HCT116 (cell line): ENCODE data around the gene PLD3. TPM values are rescaled to one million over a fixed set of nuclear protein-coding genes. Genes with fewer than 3 reads are reported as not detected.

ENCODE experiments used
- ATAC-seq: fragments of 200-7000 bp; cut with Tn5 transposase; 2 replicates; pipeline ENCODE4 v1.9.1; 2020; ENCODE audit warnings: mild to moderate bottlenecking, moderate library complexity
- BruUV-seq: library from RNA; stranded (reverse); fragments of 400-500 nt; replicated peaks from 2 replicates; lab custom pipeline; 2021; lab: Mats Ljungman, UMichigan
- CTCF ChIA-PET: fragments of 300-600 bp; sonication (Branson Sonifier 250); formaldehyde crosslinking; loops from one replicate; lab custom pipeline; 2021; ENCODE audit warnings: antibody characterized with exemption; lab: Charles Lee
- POLR2A ChIA-PET: fragments of 300-600, 350-600 bp; sonication (Branson Sonifier 250); formaldehyde crosslinking; loops from one replicate; lab custom pipeline; 2021; ENCODE audit warnings: antibody characterized with exemption; lab: Charles Lee
- RAD21 ChIA-PET, 2 experiments: fragments of 300-600 bp; sonication (Branson Sonifier 250); formaldehyde crosslinking; loops; one replicate each; lab custom pipeline; 2023; ENCODE audit warnings: low total read pairs in 2 of 2; ENCODE audit not compliant: uncharacterized antibody in 2 of 2, unreplicated experiment in 2 of 2, low non-redundant PET in 1 of 2; lab: Charles Lee
- DNase-seq: peaks from one replicate; pipeline ENCODE4 v3.0.0-alpha.2; 2010; ENCODE audit warnings: low read depth, low spot score
- H2AFZ ChIP-seq: fragments of 200-600 bp; shearing (Covaris generic), sonication (generic); 2 replicates; pipeline ENCODE4 v1.6.1; 2017; ENCODE audit warnings: low read depth, mixed run types, mixed read lengths, antibody characterized with exemption, low read length; ENCODE audit not compliant: poor library complexity, severe bottlenecking
- H3K27ac ChIP-seq: 2 replicates; pipeline ENCODE4 v1.5.1; 2012; ENCODE audit warnings: low read depth, low read length
- H3K27me3 ChIP-seq: fragments of 200-600 bp; sonication (generic); 2 replicates; pipeline ENCODE4 v1.6.1; 2016; ENCODE audit warnings: mixed run types, low read length, mixed read lengths; ENCODE audit not compliant: insufficient read depth
- H3K36me3 ChIP-seq, 2 experiments: fragments of 200-500 bp in 1 of 2; fragments of 200-600 bp in 1 of 2; sonication (Bioruptor generic) in 1 of 2; sonication (generic) in 1 of 2; 2 replicates each; pipeline versions ENCODE4 v1.5.1 to v1.6.1; 2014 to 2016; ENCODE audit warnings: low read length in 2 of 2, inconsistent platforms in 1 of 2, mixed read lengths in 1 of 2, mixed run types in 1 of 2; ENCODE audit not compliant: insufficient read depth in 2 of 2, control insufficient read depth in 1 of 2
- H3K4me1 ChIP-seq, 2 experiments: fragments of 200-600 bp in 1 of 2; sonication (generic) in 1 of 2; 2 replicates each; pipeline versions ENCODE4 v1.5.1 to v1.6.1; 2012 to 2017; ENCODE audit warnings: low read length in 2 of 2, inconsistent platforms in 1 of 2, mild to moderate bottlenecking in 1 of 2, mixed read lengths in 1 of 2, mixed run types in 1 of 2, moderate library complexity in 1 of 2; ENCODE audit not compliant: insufficient read depth in 2 of 2, control insufficient read depth in 1 of 2
- H3K4me2 ChIP-seq: fragments of 200-600 bp; sonication (generic); 2 replicates; pipeline ENCODE4 v1.6.1; 2017; ENCODE audit warnings: mixed run types, low read length, mixed read lengths
- H3K4me3 ChIP-seq, 2 experiments: fragments of 200-600 bp in 1 of 2; sonication (generic) in 1 of 2; replicated peaks in 1 of 2; 2 replicates each; pipeline ENCODE4 v1.5.1; 2011 to 2016; ENCODE audit warnings: low read length in 2 of 2, control low read depth in 1 of 2, low read depth in 1 of 2, mild to moderate bottlenecking in 1 of 2, mixed read lengths in 1 of 2, mixed run types in 1 of 2
- H3K79me2 ChIP-seq: fragments of 200-600 bp; sonication (generic); 2 replicates; pipeline ENCODE4 v1.6.1; 2017; ENCODE audit warnings: mild to moderate bottlenecking, mixed run types, low read length, moderate library complexity, mixed read lengths; ENCODE audit not compliant: insufficient read depth
- H3K9ac ChIP-seq: fragments of 200-600 bp; sonication (generic); 2 replicates; pipeline ENCODE4 v1.6.1; 2016; ENCODE audit warnings: low read length, mixed read lengths
- H3K9me2 ChIP-seq: fragments of 200-600 bp; sonication (generic), shearing (Covaris generic); 2 replicates; pipeline ENCODE4 v1.6.1; 2017; ENCODE audit warnings: mixed run types, mild to moderate bottlenecking, moderate library complexity; ENCODE audit not compliant: insufficient read depth
- H3K9me3 ChIP-seq, 2 experiments: fragments of 200-500 bp in 1 of 2; fragments of 200-600 bp in 1 of 2; sonication (Bioruptor generic) in 1 of 2; sonication (generic) in 1 of 2; 2 replicates each; pipeline ENCODE4 v1.6.1; 2014 to 2017; ENCODE audit warnings: low read length in 2 of 2, mixed read lengths in 2 of 2, inconsistent platforms in 1 of 2, low read depth in 1 of 2, mild to moderate bottlenecking in 1 of 2, mixed run types in 1 of 2, moderate library complexity in 1 of 2; ENCODE audit not compliant: control insufficient read depth in 1 of 2, insufficient read depth in 1 of 2
- H4K20me1 ChIP-seq: fragments of 200-600 bp; sonication (generic), shearing (Covaris generic); 2 replicates; pipeline ENCODE4 v1.6.1; 2017; ENCODE audit warnings: mixed run types, mild to moderate bottlenecking, moderate library complexity; ENCODE audit not compliant: insufficient read depth
- CEBPB ChIP-seq: IDR thresholded peaks from 2 replicates; pipeline ENCODE4 v1.6.1; 2012; ENCODE audit warnings: low read depth
- EZH2 ChIP-seq: fragments of 200-600 bp; sonication (generic); IDR thresholded peaks from 2 replicates; pipeline ENCODE4 v1.6.1; 2017; ENCODE audit warnings: antibody characterized with exemption, mixed run types
- POLR2A ChIP-seq: IDR thresholded peaks from 2 replicates; pipeline ENCODE4 v1.7.0; 2011; ENCODE audit warnings: borderline replicate concordance; ENCODE audit not compliant: insufficient read depth, insufficient read length; ENCODE audit errors: extremely low read depth
- RAD21 ChIP-seq: IDR thresholded peaks from 2 replicates; pipeline ENCODE4 v1.6.1; 2012; ENCODE audit warnings: low read depth, mild to moderate bottlenecking
- TCF7L2 ChIP-seq: IDR thresholded peaks from 2 replicates; pipeline ENCODE4 v1.7.0; 2011; ENCODE audit warnings: borderline replicate concordance, inconsistent platforms; ENCODE audit not compliant: insufficient read depth, insufficient read length; ENCODE audit errors: extremely low read depth
- YY1 ChIP-seq: IDR thresholded peaks from 2 replicates; pipeline ENCODE4 v1.6.1; 2011; ENCODE audit warnings: low read length, low read depth, moderate library complexity, mild to moderate bottlenecking; ENCODE audit not compliant: insufficient replicate concordance; ENCODE audit errors: extremely low read depth
- ZBTB33 ChIP-seq: IDR thresholded peaks from 2 replicates; pipeline ENCODE4 v1.6.1; 2011; ENCODE audit warnings: mild to moderate bottlenecking, low read length, moderate library complexity; ENCODE audit not compliant: insufficient replicate concordance; ENCODE audit errors: extremely low read depth
- ZFX ChIP-seq: fragments of 450-650 bp; IDR thresholded peaks from 2 replicates; pipeline ENCODE4 v1.6.1; 2017
- ZNF274 ChIP-seq: fragments of 200-500 bp; sonication (Bioruptor generic); IDR thresholded peaks from 2 replicates; pipeline ENCODE4 v1.6.1; 2014; ENCODE audit warnings: mild to moderate bottlenecking, low read depth, low read length, inconsistent platforms
- intact Hi-C: fragments of 100-400 bp; cut with micrococcal nuclease; formaldehyde crosslinking; loops from 2 replicates; pipeline ENCODE4 v1.10.0; 2022
- total RNA-seq: library from RNA; stranded (reverse); gene quantifications from one replicate; pipeline ENCODE4 v1.2.1, GENCODE V29; 2021; ENCODE audit not compliant: unreplicated experiment
- TF ChIP-seq, protein P1 (sequence below): IDR thresholded peaks from 2 replicates; pipeline ENCODE4 v1.6.1; 2012
- TF ChIP-seq, protein P2 (sequence below), 3 experiments: fragments of 200-600 bp in 1 of 3; sonication (generic) in 1 of 3; IDR thresholded peaks in 2 of 3; conservative IDR thresholded peaks in 1 of 3; 2 replicates each; pipeline ENCODE4 v1.5.1; 2012 to 2017; ENCODE audit warnings: low read depth in 2 of 3, low read length in 2 of 3, antibody characterized with exemption in 1 of 3, borderline replicate concordance in 1 of 3, control low read depth in 1 of 3, mild to moderate bottlenecking in 1 of 3, mixed read lengths in 1 of 3, mixed run types in 1 of 3, moderate library complexity in 1 of 3; ENCODE audit not compliant: insufficient read depth in 1 of 3

Gene PLD3
- total RNA-seq, 1 experiment from 2014 or later, result 123 TPM

- TF ChIP-seq YY1, result no peak
- no peak for TF ChIP-seq CEBPB
- TF ChIP-seq TCF7L2, result no peak
Measured at GRCh38 chr19:40362160-40362559, 13.7 kb downstream of the PLD3 start (continued).

DNA sequence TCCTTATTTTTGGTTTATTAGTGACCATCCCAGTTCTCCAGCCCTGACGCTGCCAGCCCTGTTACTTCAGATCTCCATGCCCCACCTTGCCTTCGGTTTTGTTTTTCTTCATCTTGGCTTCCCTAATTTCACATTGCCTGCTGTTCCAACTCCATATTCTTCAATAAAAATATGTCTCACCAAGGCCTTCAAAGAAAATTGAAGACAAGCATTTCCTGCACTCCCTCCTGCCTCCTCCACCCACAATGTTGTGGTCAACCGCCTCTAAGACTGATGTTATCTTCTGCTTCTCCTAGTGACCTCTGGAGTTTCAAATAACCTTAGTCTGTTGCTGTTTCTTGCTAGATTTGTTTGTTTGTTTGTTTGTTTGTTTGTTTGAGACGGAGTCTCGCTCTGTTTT lies 14.6 kb downstream of the PLD3 start:
- no peak overlapping the region for H3K4me3 ChIP-seq
- BruUV-seq, result no TSS peak
- no peak overlapping the region for H3K27ac ChIP-seq
- no peaks in the 10 kb centered on the region for H3K4me1 ChIP-seq
- ChIA-PET POLR2A (no interaction called here), RAD21 (no interaction called here), CTCF (no interaction called here)
- no peaks in the 10 kb centered on the region for H3K9me3 ChIP-seq
- TF ChIP-seq POLR2A (no peak), EZH2 (no peak), RAD21 (no peak)
- TF ChIP-seq, protein P1, sequence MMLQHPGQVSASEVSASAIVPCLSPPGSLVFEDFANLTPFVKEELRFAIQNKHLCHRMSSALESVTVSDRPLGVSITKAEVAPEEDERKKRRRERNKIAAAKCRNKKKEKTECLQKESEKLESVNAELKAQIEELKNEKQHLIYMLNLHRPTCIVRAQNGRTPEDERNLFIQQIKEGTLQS, result no peak
- peaks cover 0 to 5% of the 10 kb centered on the region in 2 experiments; a peak in 2 of 4 replicates for H3K36me3 ChIP-seq
- H4K20me1 ChIP-seq, result no peaks in the 10 kb centered on the region
- H3K9ac ChIP-seq, result no peak overlapping the region
- no peaks in the 10 kb centered on the region for H3K27me3 ChIP-seq
- no peak overlapping the region for H3K4me2 ChIP-seq
- DNase-seq (no peak), ATAC-seq (no peak)
- no peak overlapping the region for H2AFZ ChIP-seq
- intact Hi-C loops, result no loop called here
- no peaks in the 10 kb centered on the region for H3K79me2 ChIP-seq
- no peaks in the 10 kb centered on the region for H3K9me2 ChIP-seq

GRCh38 chr19:40365010-40365409 lies 16.5 kb downstream of the PLD3 start:
- CTCF ChIA-PET, result no interaction called here
- TF ChIP-seq ZNF274 (no peak), CEBPB (no peak), ZFX (no peak), ZBTB33 (no peak)
- TF ChIP-seq, protein P2, sequence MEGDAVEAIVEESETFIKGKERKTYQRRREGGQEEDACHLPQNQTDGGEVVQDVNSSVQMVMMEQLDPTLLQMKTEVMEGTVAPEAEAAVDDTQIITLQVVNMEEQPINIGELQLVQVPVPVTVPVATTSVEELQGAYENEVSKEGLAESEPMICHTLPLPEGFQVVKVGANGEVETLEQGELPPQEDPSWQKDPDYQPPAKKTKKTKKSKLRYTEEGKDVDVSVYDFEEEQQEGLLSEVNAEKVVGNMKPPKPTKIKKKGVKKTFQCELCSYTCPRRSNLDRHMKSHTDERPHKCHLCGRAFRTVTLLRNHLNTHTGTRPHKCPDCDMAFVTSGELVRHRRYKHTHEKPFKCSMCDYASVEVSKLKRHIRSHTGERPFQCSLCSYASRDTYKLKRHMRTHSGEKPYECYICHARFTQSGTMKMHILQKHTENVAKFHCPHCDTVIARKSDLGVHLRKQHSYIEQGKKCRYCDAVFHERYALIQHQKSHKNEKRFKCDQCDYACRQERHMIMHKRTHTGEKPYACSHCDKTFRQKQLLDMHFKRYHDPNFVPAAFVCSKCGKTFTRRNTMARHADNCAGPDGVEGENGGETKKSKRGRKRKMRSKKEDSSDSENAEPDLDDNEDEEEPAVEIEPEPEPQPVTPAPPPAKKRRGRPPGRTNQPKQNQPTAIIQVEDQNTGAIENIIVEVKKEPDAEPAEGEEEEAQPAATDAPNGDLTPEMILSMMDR (IDR thresholded peaks at IDR 0.05 in 2 of 3, conservative IDR thresholded peaks at IDR 0.05 in 1 of 3; ENCODE audit: borderline replicate concordance in 1 of 3, insufficient read depth in 1 of 3, low read depth in 2 of 3, low read length in 2 of 3), result no peak

More at GRCh38 chr19:40365010-40365409, 16.5 kb downstream of the PLD3 start:
- Histone ChIP-seq H3K27me3 (no peaks in the 10 kb centered on the region), H3K4me1 (no peaks in the 10 kb centered on the region), H4K20me1 (no peaks in the 10 kb centered on the region), H3K79me2 (no peaks in the 10 kb centered on the region), H3K4me2 (no peak overlapping the region), H3K9ac (no peak overlapping the region), H3K36me3 (peaks cover 0 to 5% of the 10 kb centered on the region in 2 experiments; a peak in 2 of 4 replicates), H3K9me3 (no peaks in the 10 kb centered on the region), H3K9me2 (no peaks in the 10 kb centered on the region), H2AFZ (no peak overlapping the region), H3K4me3 (no peak overlapping the region), H3K27ac (no peak overlapping the region)
- ATAC-seq, result no peak
- POLR2A ChIA-PET, result no interaction called here
- no TSS peak for BruUV-seq
- intact Hi-C loops, result no loop called here
- RAD21 ChIA-PET, result no interaction called here
- DNase-seq, result no peak
